ENCODE results near the gene TUG1.

DNA sequence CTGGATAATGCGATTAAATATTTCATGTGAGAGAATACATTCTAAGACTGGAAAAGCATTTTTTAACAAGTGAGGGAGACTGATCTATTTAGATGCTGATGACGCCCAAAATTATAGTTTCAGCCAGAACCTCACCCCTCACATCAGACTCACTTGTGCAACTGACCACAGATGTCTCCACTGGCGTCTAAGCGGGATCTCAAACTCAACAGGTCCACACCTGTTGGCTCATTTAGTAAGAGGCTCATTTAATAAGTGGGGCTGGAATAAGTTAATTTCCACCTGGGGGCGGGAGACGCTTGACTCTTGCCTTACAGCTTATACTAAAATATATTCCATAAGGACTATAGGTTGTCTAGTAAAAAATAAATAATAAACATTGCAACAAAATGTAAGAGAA is 48.0 kb upstream of the TUG1 start:
- no peak for TF ChIP-seq POLR2A (IDR thresholded peaks at IDR 0.05; ENCODE audit: low read depth, low read length)
- TF ChIP-seq POLR2AphosphoS5 (IDR thresholded peaks at IDR 0.05; ENCODE audit: low read depth, low read length): no peak
- no peak for TF ChIP-seq TAF1 (IDR thresholded peaks at IDR 0.05; ENCODE audit: low read depth, low read length)
- no peak for TF ChIP-seq SPI1 (IDR thresholded peaks at IDR 0.05; ENCODE audit: low read depth, low read length)
- TF ChIP-seq PAX5 (IDR thresholded peaks at IDR 0.05; ENCODE audit: insufficient read depth, low read length, severe bottlenecking): no peak

Measured in GM12891 (cell line).